Osteoblast (primary cell): ENCODE data around the gene MIDN. TPM values are rescaled to one million over a fixed set of nuclear protein-coding genes. Genes with fewer than 3 reads are reported as not detected.
A peak's percentile ranks its signal among the peaks of the same experiment; 100 is the strongest.

ENCODE experiments used
- DNase-seq: peaks from one replicate; pipeline ENCODE4 v3.0.0; 2011; ENCODE audit warnings: low spot score, mixed read lengths; ENCODE audit not compliant: insufficient read length; ENCODE audit errors: missing footprints
- H2AFZ ChIP-seq: 2 replicates; pipeline ENCODE4 v1.6.0; 2011; ENCODE audit warnings: mild to moderate bottlenecking, low read length
- H3K27ac ChIP-seq: 2 replicates; pipeline ENCODE4 v1.5.1; 2011; ENCODE audit warnings: mild to moderate bottlenecking, low read depth, low read length, moderate library complexity
- H3K27me3 ChIP-seq: 2 replicates; pipeline ENCODE4 v1.6.0; 2012; ENCODE audit warnings: mild to moderate bottlenecking, control low read depth, inconsistent platforms, low read length, moderate library complexity; ENCODE audit not compliant: insufficient read depth
- H3K36me3 ChIP-seq: 2 replicates; pipeline ENCODE4 v1.5.1; 2011; ENCODE audit warnings: mild to moderate bottlenecking, low read length, control low read depth, moderate library complexity; ENCODE audit not compliant: insufficient read depth
- H3K4me1 ChIP-seq: 2 replicates; pipeline ENCODE4 v1.5.1; 2011; ENCODE audit warnings: mild to moderate bottlenecking, low read length, control low read depth, moderate library complexity; ENCODE audit not compliant: insufficient read depth
- H3K4me2 ChIP-seq: 2 replicates; pipeline ENCODE4 v1.6.0; 2011; ENCODE audit warnings: mild to moderate bottlenecking, low read length; ENCODE audit not compliant: insufficient read depth
- H3K4me3 ChIP-seq: fragments of 200-600 bp; sonication (generic); 3 replicates; pipeline ENCODE4 v1.5.1; 2012; ENCODE audit warnings: mild to moderate bottlenecking, low read length, inconsistent platforms; ENCODE audit not compliant: insufficient read depth
- H3K79me2 ChIP-seq: 2 replicates; pipeline ENCODE4 v1.6.0; 2012; ENCODE audit warnings: mild to moderate bottlenecking, low read length, control low read depth, inconsistent platforms; ENCODE audit not compliant: insufficient read depth
- H3K9me3 ChIP-seq: 2 replicates; pipeline ENCODE4 v1.5.1; 2011; ENCODE audit warnings: low read depth, low read length, control low read depth
- H4K20me1 ChIP-seq: 2 replicates; pipeline ENCODE4 v1.6.0; 2012; ENCODE audit warnings: mild to moderate bottlenecking, low read length, control low read depth; ENCODE audit not compliant: insufficient read depth
- total RNA-seq: library from RNA; depleted of rRNA; stranded (reverse); fragments of >200 nt; gene quantifications from 2 replicates; pipeline ENCODE4 v1.2.3, GENCODE V29; 2012
- TF ChIP-seq, protein P1 (sequence below): IDR thresholded peaks from 2 replicates; pipeline ENCODE4 v1.5.1; 2011; ENCODE audit warnings: mild to moderate bottlenecking, low read depth, low read length, moderate library complexity; ENCODE audit errors: extremely low read depth

Gene MIDN
- total RNA-seq, 1 donor, result 19.9 TPM

DNA sequence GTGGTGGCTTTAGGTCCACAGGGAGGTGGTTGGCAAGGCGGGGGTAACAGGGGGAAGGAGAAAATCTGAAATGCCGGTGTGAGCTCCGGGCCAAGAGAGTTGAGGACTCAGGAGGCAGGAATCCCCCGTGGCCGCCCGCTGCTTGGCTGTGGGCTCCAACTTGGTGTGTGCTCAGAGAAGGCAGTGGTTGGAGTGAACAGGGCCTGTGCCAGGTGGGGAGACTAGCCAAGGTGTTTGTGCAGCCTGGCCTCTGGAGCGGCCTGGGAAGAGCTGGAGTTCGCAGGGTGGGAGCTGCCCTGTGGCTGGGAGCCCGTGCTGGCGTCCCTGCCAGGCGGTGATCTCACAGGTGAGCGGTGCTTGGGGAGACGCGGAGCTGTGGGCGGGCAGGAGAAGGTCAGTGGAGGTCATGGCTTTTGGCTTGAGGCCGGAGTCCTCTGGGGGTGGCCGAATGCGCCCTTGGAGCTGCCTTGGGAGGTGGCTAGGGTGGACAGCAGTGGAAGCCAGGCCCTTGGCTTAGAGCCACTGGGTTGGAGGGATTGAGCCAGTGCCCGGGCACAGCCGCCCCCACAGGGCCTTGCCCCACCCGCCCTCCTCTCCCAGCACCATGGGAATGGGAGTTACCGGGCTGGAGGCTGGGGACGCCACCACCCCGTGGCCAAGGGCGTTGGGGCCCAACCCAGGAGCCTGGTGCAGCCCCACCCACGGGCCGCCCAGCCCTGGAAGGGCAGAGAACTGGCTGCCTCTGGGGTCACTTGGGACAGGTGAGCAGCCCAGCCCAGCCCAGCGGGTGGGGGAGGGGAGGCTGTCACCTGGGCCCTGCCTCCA is 13.6 kb downstream of the MIDN start:
- H3K27me3 ChIP-seq, result no peaks in the 10 kb centered on the region
- TF ChIP-seq, protein P1, sequence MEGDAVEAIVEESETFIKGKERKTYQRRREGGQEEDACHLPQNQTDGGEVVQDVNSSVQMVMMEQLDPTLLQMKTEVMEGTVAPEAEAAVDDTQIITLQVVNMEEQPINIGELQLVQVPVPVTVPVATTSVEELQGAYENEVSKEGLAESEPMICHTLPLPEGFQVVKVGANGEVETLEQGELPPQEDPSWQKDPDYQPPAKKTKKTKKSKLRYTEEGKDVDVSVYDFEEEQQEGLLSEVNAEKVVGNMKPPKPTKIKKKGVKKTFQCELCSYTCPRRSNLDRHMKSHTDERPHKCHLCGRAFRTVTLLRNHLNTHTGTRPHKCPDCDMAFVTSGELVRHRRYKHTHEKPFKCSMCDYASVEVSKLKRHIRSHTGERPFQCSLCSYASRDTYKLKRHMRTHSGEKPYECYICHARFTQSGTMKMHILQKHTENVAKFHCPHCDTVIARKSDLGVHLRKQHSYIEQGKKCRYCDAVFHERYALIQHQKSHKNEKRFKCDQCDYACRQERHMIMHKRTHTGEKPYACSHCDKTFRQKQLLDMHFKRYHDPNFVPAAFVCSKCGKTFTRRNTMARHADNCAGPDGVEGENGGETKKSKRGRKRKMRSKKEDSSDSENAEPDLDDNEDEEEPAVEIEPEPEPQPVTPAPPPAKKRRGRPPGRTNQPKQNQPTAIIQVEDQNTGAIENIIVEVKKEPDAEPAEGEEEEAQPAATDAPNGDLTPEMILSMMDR, result no peak
- peak overlapping the region; percentile 80 for H3K4me3 ChIP-seq
- H3K27ac ChIP-seq, result peak overlapping the region; percentile 93
- H4K20me1 ChIP-seq, result peaks cover 23% of the 10 kb centered on the region
- peak; percentile 91 for DNase-seq
- peak overlapping the region; percentile 89 for H3K4me2 ChIP-seq
- H3K9me3 ChIP-seq, result no peaks in the 10 kb centered on the region
- H3K79me2 ChIP-seq, result peaks cover 10% of the 10 kb centered on the region
- peaks cover 14% of the 10 kb centered on the region for H3K36me3 ChIP-seq
- peaks cover 49% of the 10 kb centered on the region for H3K4me1 ChIP-seq
- H2AFZ ChIP-seq, result no peak overlapping the region

DNA sequence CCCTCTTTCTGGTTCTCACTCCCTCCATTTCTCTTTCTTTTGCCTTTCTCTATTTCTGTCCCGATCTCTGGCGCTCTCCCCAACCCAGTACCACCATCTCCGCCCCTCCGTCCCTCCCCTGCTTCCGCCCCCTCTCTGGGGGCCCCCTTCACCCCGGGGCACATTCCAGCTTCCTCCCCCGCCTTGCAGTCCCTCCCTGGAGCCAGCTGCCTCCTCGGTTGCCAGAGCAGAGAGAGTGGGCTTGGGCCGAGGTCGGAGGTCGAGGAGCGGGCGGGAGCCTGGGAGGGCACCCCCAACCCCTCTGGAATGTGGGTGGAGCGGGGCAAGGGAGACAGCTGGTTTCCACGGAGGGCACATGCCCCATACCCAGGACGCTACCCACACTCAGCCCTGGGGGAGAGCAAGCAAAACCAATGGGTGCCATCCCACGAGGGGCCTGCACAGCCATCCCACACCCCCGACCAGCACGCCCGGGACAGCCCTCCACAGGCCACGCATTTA is 14.3 kb downstream of the MIDN start:
- Histone ChIP-seq H3K27ac (peak overlapping the region; percentile 93), H3K4me3 (peak overlapping the region; percentile 80), H3K4me2 (peak overlapping the region; percentile 89), H2AFZ (no peak overlapping the region), H4K20me1 (peaks cover 16% of the 10 kb centered on the region), H3K9me3 (no peaks in the 10 kb centered on the region), H3K79me2 (peaks cover 9% of the 10 kb centered on the region), H3K36me3 (peaks cover 8% of the 10 kb centered on the region), H3K27me3 (no peaks in the 10 kb centered on the region), H3K4me1 (peaks cover 50% of the 10 kb centered on the region)
- no peak for DNase-seq
- TF ChIP-seq, protein P1, result no peak

DNA sequence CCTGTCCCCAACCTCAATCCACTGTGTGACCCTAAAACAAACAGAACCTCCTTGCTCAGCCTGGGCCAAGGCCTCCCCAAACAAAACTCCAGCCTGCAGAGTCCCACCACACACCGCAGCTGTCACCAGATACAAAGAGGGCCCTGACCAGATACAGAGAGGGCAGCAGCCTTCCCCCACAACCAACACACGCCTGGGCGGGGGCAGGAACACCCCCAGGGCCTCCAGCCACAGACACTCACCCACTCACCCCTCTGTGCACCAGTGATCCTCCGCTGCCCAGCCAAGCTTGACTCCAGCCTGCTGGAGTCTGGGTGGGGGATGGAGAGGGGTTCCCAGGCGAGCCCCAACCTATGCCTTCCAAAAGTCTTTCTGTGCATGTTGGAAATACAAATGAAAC is 14.8 kb downstream of the MIDN start:
- Histone ChIP-seq H3K79me2 (peaks cover 11% of the 10 kb centered on the region), H3K9me3 (no peaks in the 10 kb centered on the region), H3K4me1 (peaks cover 54% of the 10 kb centered on the region), H4K20me1 (peaks cover 11% of the 10 kb centered on the region), H2AFZ (no peak overlapping the region), H3K27me3 (no peaks in the 10 kb centered on the region), H3K4me2 (no peak overlapping the region), H3K36me3 (peaks cover 2% of the 10 kb centered on the region), H3K4me3 (no peak overlapping the region), H3K27ac (peak overlapping the region; percentile 93)
- TF ChIP-seq, protein P1, result no peak
- DNase-seq, result no peak
